Measurements from ENCODE around the gene ZNF672. TPM values are rescaled to one million over a fixed set of nuclear protein-coding genes. Genes with fewer than 3 reads are reported as not detected.

The ZNF672 gene
- total and polyA plus RNA-seq, 2 donors: 16.8 to 23.7 TPM

- H3K4me3 ChIP-seq (ENCODE audit: low read length in 2 of 2): no peak overlapping the region
- no peak for DNase-seq (ENCODE audit: low read depth in 6 of 9, low spot score in 9 of 9)
- H3K27ac ChIP-seq (ENCODE audit: low read depth in 1 of 2, low read length in 1 of 2): peak overlapping the region in 1 of 2 donors; percentile 54
- no peaks in the 10 kb centered on the region for H3K27me3 ChIP-seq (ENCODE audit: control insufficient read depth in 2 of 2, insufficient read depth in 1 of 2, low read length in 1 of 2)
- peaks cover 2 to 4% of the 10 kb centered on the region in 2 donors for H3K9me3 ChIP-seq (ENCODE audit: control insufficient read depth in 2 of 2, insufficient read depth in 1 of 2, low read length in 1 of 2)
- peaks cover 48 to 76% of the 10 kb centered on the region in 2 donors for H3K36me3 ChIP-seq (ENCODE audit: control insufficient read depth in 2 of 2, insufficient read depth in 2 of 2, low read length in 1 of 2)
- peaks cover 18 to 52% of the 10 kb centered on the region in 2 donors for H3K4me1 ChIP-seq (ENCODE audit: control insufficient read depth in 2 of 2, insufficient read depth in 2 of 2, low read length in 2 of 2)
- WGBS: 97% methylated on average over 7 of the region's 7 CpGs
Observed at GRCh38 chr1:248852481-248853405, 14.7 kb downstream of the ZNF672 start.

GRCh38 chr1:248853663-248854375 lies 15.8 kb downstream of the ZNF672 start:
- H3K36me3 ChIP-seq (ENCODE audit: control insufficient read depth in 2 of 2, insufficient read depth in 2 of 2, low read length in 1 of 2): peaks cover 37 to 65% of the 10 kb centered on the region in 2 donors
- peak overlapping the region; percentile 54 to 56 for H3K27ac ChIP-seq (ENCODE audit: low read depth in 1 of 2, low read length in 1 of 2)
- WGBS: 30% methylated on average over 8 of the region's 8 CpGs
- DNase-seq (ENCODE audit: low read depth in 6 of 9, low spot score in 9 of 9): peak in 5 of 9 donors; percentile 48 to 78 (median 59)
- H3K27me3 ChIP-seq (ENCODE audit: control insufficient read depth in 2 of 2, insufficient read depth in 1 of 2, low read length in 1 of 2): no peaks in the 10 kb centered on the region
- H3K4me1 ChIP-seq (ENCODE audit: control insufficient read depth in 2 of 2, insufficient read depth in 2 of 2, low read length in 2 of 2): peaks cover 24 to 61% of the 10 kb centered on the region in 2 donors
- no peak overlapping the region for H3K4me3 ChIP-seq (ENCODE audit: low read length in 2 of 2)
- H3K9me3 ChIP-seq (ENCODE audit: control insufficient read depth in 2 of 2, insufficient read depth in 1 of 2, low read length in 1 of 2): peaks cover 2 to 4% of the 10 kb centered on the region in 2 donors

- H3K27ac ChIP-seq (ENCODE audit: low read depth in 1 of 2, low read length in 1 of 2): no peak overlapping the region
- peaks cover 20 to 48% of the 10 kb centered on the region in 2 donors for H3K36me3 ChIP-seq (ENCODE audit: control insufficient read depth in 2 of 2, insufficient read depth in 2 of 2, low read length in 1 of 2)
- H3K9me3 ChIP-seq (ENCODE audit: control insufficient read depth in 2 of 2, insufficient read depth in 1 of 2, low read length in 1 of 2): peaks cover 2 to 8% of the 10 kb centered on the region in 2 donors
- 97% methylated on average over 6 of the region's 6 CpGs for WGBS
- no peaks in the 10 kb centered on the region for H3K27me3 ChIP-seq (ENCODE audit: control insufficient read depth in 2 of 2, insufficient read depth in 1 of 2, low read length in 1 of 2)
- no peak for DNase-seq (ENCODE audit: low read depth in 6 of 9, low spot score in 9 of 9)
- H3K4me1 ChIP-seq (ENCODE audit: control insufficient read depth in 2 of 2, insufficient read depth in 2 of 2, low read length in 2 of 2): peaks cover 27 to 70% of the 10 kb centered on the region in 2 donors
- no peak overlapping the region for H3K4me3 ChIP-seq (ENCODE audit: low read length in 2 of 2)
Observed at GRCh38 chr1:248855580-248855979, 17.6 kb downstream of the ZNF672 start.

- Histone ChIP-seq H3K9me3 (ENCODE audit: control insufficient read depth in 2 of 2, insufficient read depth in 1 of 2, low read length in 1 of 2) (peaks cover 2 to 8% of the 10 kb centered on the region in 2 donors), H3K36me3 (ENCODE audit: control insufficient read depth in 2 of 2, insufficient read depth in 2 of 2, low read length in 1 of 2) (peaks cover 14 to 42% of the 10 kb centered on the region in 2 donors), H3K4me1 (ENCODE audit: control insufficient read depth in 2 of 2, insufficient read depth in 2 of 2, low read length in 2 of 2) (peaks cover 27 to 68% of the 10 kb centered on the region in 2 donors), H3K27me3 (ENCODE audit: control insufficient read depth in 2 of 2, insufficient read depth in 1 of 2, low read length in 1 of 2) (no peaks in the 10 kb centered on the region), H3K27ac (ENCODE audit: low read depth in 1 of 2, low read length in 1 of 2) (no peak overlapping the region), H3K4me3 (ENCODE audit: low read length in 2 of 2) (no peak overlapping the region)
- WGBS: 100% methylated on average over 1 of the region's 1 CpG
- no peak for DNase-seq (ENCODE audit: low read depth in 6 of 9, low spot score in 9 of 9)
Observed at GRCh38 chr1:248856176-248856575, 18.2 kb downstream of the ZNF672 start.

GRCh38 chr1:248857201-248857600 lies 19.2 kb downstream of the ZNF672 start:
- no peak for DNase-seq (ENCODE audit: low read depth in 6 of 9, low spot score in 9 of 9)
- no peaks in the 10 kb centered on the region for H3K27me3 ChIP-seq (ENCODE audit: control insufficient read depth in 2 of 2, insufficient read depth in 1 of 2, low read length in 1 of 2)
- peaks cover 2 to 4% of the 10 kb centered on the region in 2 donors for H3K9me3 ChIP-seq (ENCODE audit: control insufficient read depth in 2 of 2, insufficient read depth in 1 of 2, low read length in 1 of 2)
- peaks cover 23 to 59% of the 10 kb centered on the region in 2 donors for H3K4me1 ChIP-seq (ENCODE audit: control insufficient read depth in 2 of 2, insufficient read depth in 2 of 2, low read length in 2 of 2)
- 95% methylated on average over 7 of the region's 7 CpGs for WGBS
- H3K4me3 ChIP-seq (ENCODE audit: low read length in 2 of 2): peak overlapping the region in 1 of 2 donors; percentile 62
- peaks cover 10 to 34% of the 10 kb centered on the region in 2 donors for H3K36me3 ChIP-seq (ENCODE audit: control insufficient read depth in 2 of 2, insufficient read depth in 2 of 2, low read length in 1 of 2)
- H3K27ac ChIP-seq (ENCODE audit: low read depth in 1 of 2, low read length in 1 of 2): no peak overlapping the region

- 34% methylated on average over 4 of the region's 4 CpGs for WGBS
- no peak for DNase-seq (ENCODE audit: low read depth in 6 of 9, low spot score in 9 of 9)
- Histone ChIP-seq H3K27me3 (ENCODE audit: control insufficient read depth in 2 of 2, insufficient read depth in 1 of 2, low read length in 1 of 2) (no peaks in the 10 kb centered on the region), H3K9me3 (ENCODE audit: control insufficient read depth in 2 of 2, insufficient read depth in 1 of 2, low read length in 1 of 2) (peaks cover 2 to 4% of the 10 kb centered on the region in 2 donors), H3K4me1 (ENCODE audit: control insufficient read depth in 2 of 2, insufficient read depth in 2 of 2, low read length in 2 of 2) (peaks cover 23 to 58% of the 10 kb centered on the region in 2 donors), H3K36me3 (ENCODE audit: control insufficient read depth in 2 of 2, insufficient read depth in 2 of 2, low read length in 1 of 2) (peaks cover 10 to 30% of the 10 kb centered on the region in 2 donors), H3K4me3 (ENCODE audit: low read length in 2 of 2) (peak overlapping the region; percentile 62 to 64), H3K27ac (ENCODE audit: low read depth in 1 of 2, low read length in 1 of 2) (peak overlapping the region in 1 of 2 donors; percentile 16)
Observed at GRCh38 chr1:248857749-248858095, 19.7 kb downstream of the ZNF672 start.

- Histone ChIP-seq H3K4me3 (ENCODE audit: low read length in 2 of 2) (peak overlapping the region; percentile 62 to 64), H3K27me3 (ENCODE audit: control insufficient read depth in 2 of 2, insufficient read depth in 1 of 2, low read length in 1 of 2) (no peaks in the 10 kb centered on the region), H3K4me1 (ENCODE audit: control insufficient read depth in 2 of 2, insufficient read depth in 2 of 2, low read length in 2 of 2) (peaks cover 24 to 56% of the 10 kb centered on the region in 2 donors), H3K27ac (ENCODE audit: low read depth in 1 of 2, low read length in 1 of 2) (peak overlapping the region; percentile 88 to 89), H3K9me3 (ENCODE audit: control insufficient read depth in 2 of 2, insufficient read depth in 1 of 2, low read length in 1 of 2) (peaks cover 2 to 4% of the 10 kb centered on the region in 2 donors), H3K36me3 (ENCODE audit: control insufficient read depth in 2 of 2, insufficient read depth in 2 of 2, low read length in 1 of 2) (peaks cover 10 to 25% of the 10 kb centered on the region in 2 donors)
- peak in 5 of 9 donors; percentile 15 to 57 (median 43) for DNase-seq (ENCODE audit: low read depth in 6 of 9, low spot score in 9 of 9)
- 2% methylated on average over 45 of the region's 45 CpGs for WGBS
Observed at GRCh38 chr1:248858096-248858890, 20.3 kb downstream of the ZNF672 start.
